Smooth muscle cell (in vitro differentiated cells): ENCODE data around the gene ARHGEF12. TPM values are rescaled to one million over a fixed set of nuclear protein-coding genes. Genes with fewer than 3 reads are reported as not detected.
A peak's percentile ranks its signal among the peaks of the same experiment; 100 is the strongest.

Experiments used
- DNase-seq: peaks from one replicate; lab custom pipeline; 2025; ENCODE audit not compliant: unreplicated experiment; lab: John Stamatoyannopoulos, UW
- H2AFZ ChIP-seq: fragments of 200-600 bp; sonication (generic); 2 replicates; pipeline ENCODE4 v1.6.0; 2016; ENCODE audit warnings: antibody characterized with exemption, low read depth, mild to moderate bottlenecking
- H3F3A ChIP-seq: fragments of 200-600 bp; sonication (generic); 2 replicates; pipeline ENCODE4 v1.6.0; 2017; ENCODE audit warnings: antibody characterized with exemption, low read depth
- H3K27ac ChIP-seq: fragments of 200-600 bp; sonication (generic); 2 replicates; pipeline ENCODE4 v1.5.1; 2016; ENCODE audit warnings: low read depth, mild to moderate bottlenecking
- H3K27me3 ChIP-seq: fragments of 200-600 bp; sonication (generic); 2 replicates; pipeline ENCODE4 v1.6.1; 2016; ENCODE audit warnings: low read depth, mild to moderate bottlenecking
- H3K36me3 ChIP-seq: fragments of 200-600 bp; sonication (generic); 2 replicates; pipeline ENCODE4 v1.5.1; 2016; ENCODE audit warnings: low read depth
- H3K4me1 ChIP-seq: fragments of 200-600 bp; sonication (generic); 2 replicates; pipeline ENCODE4 v1.5.1; 2016; ENCODE audit warnings: low read depth
- H3K4me2 ChIP-seq: fragments of 200-600 bp; sonication (generic); 2 replicates; pipeline ENCODE4 v1.6.0; 2016; ENCODE audit warnings: mild to moderate bottlenecking
- H3K4me3 ChIP-seq: fragments of 200-600 bp; sonication (generic); 2 replicates; pipeline ENCODE4 v1.5.1; 2016; ENCODE audit warnings: mild to moderate bottlenecking
- H3K79me2 ChIP-seq: fragments of 200-600 bp; sonication (generic); 2 replicates; pipeline ENCODE4 v1.6.0; 2016; ENCODE audit warnings: low read depth, mild to moderate bottlenecking
- H3K9ac ChIP-seq: fragments of 200-600 bp; sonication (generic); 2 replicates; pipeline ENCODE4 v1.6.0; 2016; ENCODE audit warnings: low read depth
- H3K9me3 ChIP-seq: fragments of 200-600 bp; sonication (generic); replicated peaks from 2 replicates; pipeline ENCODE4 v1.5.1; 2016; ENCODE audit warnings: low read depth
- H4K20me1 ChIP-seq: fragments of 200-600 bp; sonication (generic); 2 replicates; pipeline ENCODE4 v1.6.0; 2016; ENCODE audit warnings: low read depth
- WGBS: methylation state at CpG from one replicate; pipeline ENCODE4 v1.1.7; 2016; ENCODE audit warnings: low lambda C conversion rate; 5-methylcytosine and 5-hydroxymethylcytosine counted together
- polyA plus RNA-seq: library from polyadenylated mRNA; unstranded; fragments of >200 nt; fragmentation: Nextera tagmentation; extraction: Ambion mirVana; gene quantifications from 2 replicates; pipeline ENCODE4 v1.2.1, GENCODE V29; 2016
- total RNA-seq: library from RNA; depleted of rRNA; stranded (reverse); fragments of >200 nt; gene quantifications from 2 replicates; pipeline ENCODE4 v1.2.3, GENCODE V29; 2014
- TF ChIP-seq, protein P1 (sequence below): fragments of 200-600 bp; sonication (generic); IDR thresholded peaks from 2 replicates; pipeline ENCODE4 v1.5.1; 2017; ENCODE audit warnings: borderline replicate concordance, mild to moderate bottlenecking, antibody characterized with exemption; ENCODE audit not compliant: insufficient read depth, poor library complexity, severe bottlenecking

The ARHGEF12 gene
- total and polyA plus RNA-seq, 2 experiments from 2014 or later, result 24.6 to 89.4 TPM

DNA sequence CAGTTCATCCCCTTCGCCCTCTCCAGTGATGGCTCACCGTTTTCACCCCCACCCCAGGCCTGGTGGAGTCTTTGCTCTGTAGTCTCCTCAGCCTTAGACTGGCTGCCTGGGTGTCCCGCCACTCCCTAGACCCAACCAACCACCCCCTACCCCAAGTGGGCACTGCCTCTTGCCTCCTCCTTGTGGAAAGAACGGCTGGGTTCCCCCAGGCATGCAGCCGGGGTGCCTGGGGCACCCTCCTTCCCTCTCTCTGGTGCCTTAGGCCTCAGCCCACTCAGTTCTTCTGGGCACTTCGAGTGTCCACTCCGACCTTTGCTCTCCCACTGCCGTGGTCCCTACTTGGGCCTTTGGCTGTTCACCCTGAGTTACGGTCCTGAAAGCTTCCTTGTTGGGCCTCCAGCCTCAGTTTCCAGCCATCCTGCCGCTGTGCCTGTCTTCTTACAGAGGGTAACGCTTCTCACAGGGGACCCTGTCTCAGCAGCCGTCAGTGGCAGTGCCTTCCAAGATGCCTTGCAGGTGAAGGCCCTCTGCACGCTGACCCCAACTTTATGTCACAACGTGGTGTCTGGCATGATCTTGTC lies 178.4 kb downstream of the ARHGEF12 start:
- H3K79me2 ChIP-seq, result no peaks in the 10 kb centered on the region
- TF ChIP-seq, protein P1, sequence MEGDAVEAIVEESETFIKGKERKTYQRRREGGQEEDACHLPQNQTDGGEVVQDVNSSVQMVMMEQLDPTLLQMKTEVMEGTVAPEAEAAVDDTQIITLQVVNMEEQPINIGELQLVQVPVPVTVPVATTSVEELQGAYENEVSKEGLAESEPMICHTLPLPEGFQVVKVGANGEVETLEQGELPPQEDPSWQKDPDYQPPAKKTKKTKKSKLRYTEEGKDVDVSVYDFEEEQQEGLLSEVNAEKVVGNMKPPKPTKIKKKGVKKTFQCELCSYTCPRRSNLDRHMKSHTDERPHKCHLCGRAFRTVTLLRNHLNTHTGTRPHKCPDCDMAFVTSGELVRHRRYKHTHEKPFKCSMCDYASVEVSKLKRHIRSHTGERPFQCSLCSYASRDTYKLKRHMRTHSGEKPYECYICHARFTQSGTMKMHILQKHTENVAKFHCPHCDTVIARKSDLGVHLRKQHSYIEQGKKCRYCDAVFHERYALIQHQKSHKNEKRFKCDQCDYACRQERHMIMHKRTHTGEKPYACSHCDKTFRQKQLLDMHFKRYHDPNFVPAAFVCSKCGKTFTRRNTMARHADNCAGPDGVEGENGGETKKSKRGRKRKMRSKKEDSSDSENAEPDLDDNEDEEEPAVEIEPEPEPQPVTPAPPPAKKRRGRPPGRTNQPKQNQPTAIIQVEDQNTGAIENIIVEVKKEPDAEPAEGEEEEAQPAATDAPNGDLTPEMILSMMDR, result no peak
- H3K4me3 ChIP-seq, result no peak overlapping the region
- WGBS, result 92% methylated on average over 14 of the region's 14 CpGs
- no peaks in the 10 kb centered on the region for H3K36me3 ChIP-seq
- no peak overlapping the region for H3K4me2 ChIP-seq
- no peak overlapping the region for H2AFZ ChIP-seq
- H3K9me3 ChIP-seq, result no peaks in the 10 kb centered on the region
- H3K4me1 ChIP-seq, result peaks cover 6% of the 10 kb centered on the region
- no peak for DNase-seq
- no peak overlapping the region for H3K27ac ChIP-seq
- peaks cover 38% of the 10 kb centered on the region for H3K27me3 ChIP-seq
- no peaks in the 10 kb centered on the region for H4K20me1 ChIP-seq
- H3K9ac ChIP-seq, result no peak overlapping the region
- no peaks in the 10 kb centered on the region for H3F3A ChIP-seq

DNA sequence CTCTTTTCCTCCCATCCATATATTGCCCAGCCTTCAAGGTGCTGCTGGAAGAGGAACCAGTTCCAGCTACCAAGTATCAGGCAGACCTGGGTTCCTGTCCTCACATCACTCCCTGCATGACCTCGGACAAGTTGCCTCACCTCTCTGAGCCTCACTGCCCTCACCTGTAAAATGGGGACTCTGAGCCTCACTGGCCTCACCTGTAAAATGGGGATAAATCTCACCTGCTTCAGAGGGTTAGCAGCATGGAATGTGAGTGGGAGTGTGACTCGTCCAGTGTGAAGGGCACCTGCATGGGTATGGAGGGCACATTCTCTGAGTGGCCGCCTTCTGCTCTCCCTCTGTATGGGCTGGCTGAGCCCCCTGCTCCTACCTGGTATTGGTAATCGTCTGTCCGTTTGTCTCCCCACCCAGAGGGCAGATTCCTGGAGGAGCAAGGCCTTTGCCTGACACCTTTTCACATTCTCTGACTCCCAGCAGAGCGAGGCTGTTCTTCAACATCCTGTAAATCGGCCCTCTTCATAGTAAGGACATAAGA lies 179.0 kb downstream of the ARHGEF12 start:
- H3K9me3 ChIP-seq, result no peaks in the 10 kb centered on the region
- H3K9ac ChIP-seq, result no peak overlapping the region
- no peak overlapping the region for H3K4me3 ChIP-seq
- TF ChIP-seq, protein P1, result no peak
- peaks cover 6% of the 10 kb centered on the region for H3K4me1 ChIP-seq
- no peaks in the 10 kb centered on the region for H3K79me2 ChIP-seq
- H3K36me3 ChIP-seq, result no peaks in the 10 kb centered on the region
- H3F3A ChIP-seq, result no peaks in the 10 kb centered on the region
- peaks cover 35% of the 10 kb centered on the region for H3K27me3 ChIP-seq
- no peak overlapping the region for H2AFZ ChIP-seq
- DNase-seq, result no peak
- 83% methylated on average over 7 of the region's 7 CpGs for WGBS
- H3K27ac ChIP-seq, result no peak overlapping the region
- H4K20me1 ChIP-seq, result no peaks in the 10 kb centered on the region
- no peak overlapping the region for H3K4me2 ChIP-seq

DNA sequence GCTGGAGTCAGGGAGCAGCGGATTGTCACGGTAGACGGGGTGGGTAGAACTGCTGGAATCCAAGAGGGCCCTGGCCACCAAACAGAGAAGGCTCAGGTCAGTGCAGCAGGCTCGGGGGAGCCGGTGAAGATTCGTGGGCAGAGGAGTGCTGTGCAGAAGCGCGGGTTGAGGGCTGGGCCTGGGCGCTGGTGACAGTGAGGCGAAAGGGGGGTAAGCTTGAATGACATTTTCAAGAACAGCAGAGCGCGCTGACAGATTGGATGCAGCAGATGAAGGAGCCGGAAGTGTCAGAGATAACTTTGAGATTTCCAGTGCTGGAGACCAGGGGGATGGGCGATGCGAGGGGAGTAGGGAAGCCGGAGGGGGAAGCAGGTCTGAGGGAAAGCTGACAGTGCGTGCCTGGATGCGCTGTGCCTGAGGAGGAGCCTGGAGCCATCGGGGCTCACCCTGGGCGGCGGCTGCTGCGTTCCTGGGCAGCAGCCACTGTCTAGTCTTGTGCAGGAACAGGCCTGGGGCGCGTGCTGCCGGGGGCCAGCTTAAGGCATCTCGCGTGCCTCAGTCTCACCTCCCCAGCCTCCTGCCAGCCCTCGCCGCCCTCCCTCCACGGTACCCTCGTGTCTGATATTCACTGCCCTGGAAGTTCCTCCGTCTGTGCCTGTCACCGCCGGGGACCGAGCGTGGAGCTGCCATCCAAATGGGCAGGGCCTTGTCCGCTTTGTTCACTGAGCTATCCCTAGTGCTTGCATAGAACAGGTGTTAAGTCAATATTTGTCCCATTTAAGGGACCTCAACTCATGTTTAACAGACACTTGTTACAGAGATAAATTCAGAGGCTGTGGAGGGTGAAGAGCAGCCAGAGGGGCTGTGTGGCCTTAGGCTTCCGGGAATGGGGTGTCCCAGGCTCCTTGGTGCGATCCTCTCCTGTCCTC lies 180.5 kb downstream of the ARHGEF12 start:
- H2AFZ ChIP-seq, result no peak overlapping the region
- H3K9me3 ChIP-seq, result no peaks in the 10 kb centered on the region
- peak overlapping the region; percentile 58 for H3K4me2 ChIP-seq
- H3K4me3 ChIP-seq, result no peak overlapping the region
- no peak overlapping the region for H3K9ac ChIP-seq
- no peak overlapping the region for H3K27ac ChIP-seq
- WGBS, result 46% methylated on average over 33 of the region's 39 CpGs
- H3F3A ChIP-seq, result no peaks in the 10 kb centered on the region
- no peaks in the 10 kb centered on the region for H3K36me3 ChIP-seq
- H3K27me3 ChIP-seq, result peaks cover 43% of the 10 kb centered on the region
- H3K79me2 ChIP-seq, result no peaks in the 10 kb centered on the region
- H3K4me1 ChIP-seq, result peaks cover 6% of the 10 kb centered on the region
- TF ChIP-seq, protein P1, result no peak
- DNase-seq, result no peak
- no peaks in the 10 kb centered on the region for H4K20me1 ChIP-seq
